ENCODE measurements around the gene CRYGS.

DNA sequence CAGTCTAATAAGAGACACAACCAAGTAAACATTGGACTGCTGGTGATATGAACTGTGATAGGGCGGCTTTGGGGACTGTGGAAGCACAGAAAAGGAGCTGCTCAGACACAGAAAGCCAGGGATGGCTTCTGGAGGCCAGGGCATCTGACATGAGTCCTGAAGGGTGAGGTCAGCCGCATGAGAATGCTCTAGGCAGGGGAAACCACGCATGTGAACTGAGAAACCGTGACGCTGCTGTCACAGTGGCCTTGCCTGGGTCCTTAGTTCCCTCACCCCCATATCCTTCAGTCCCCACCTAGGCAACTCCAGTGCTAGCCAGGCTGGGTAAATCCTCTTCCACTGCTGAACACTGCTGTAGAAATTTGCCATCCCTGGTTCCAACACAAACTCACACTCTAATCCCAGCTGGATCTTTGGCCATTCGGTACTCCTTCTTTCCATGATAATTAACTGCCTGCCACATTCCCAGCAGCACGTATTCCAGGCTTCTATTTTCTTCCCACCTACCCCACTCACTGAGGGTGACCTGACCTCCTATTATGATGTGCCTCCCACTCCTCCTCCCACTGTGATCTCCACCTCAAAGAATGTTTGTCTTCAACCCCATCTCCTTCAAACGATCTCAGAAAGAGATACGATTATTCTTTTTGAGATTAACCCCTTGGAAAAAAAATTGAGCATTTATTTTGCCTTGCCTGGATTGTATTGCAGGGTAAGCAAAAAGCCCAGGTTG is 31.4 kb downstream of the CRYGS start:
- TF ChIP-seq, protein P1, sequence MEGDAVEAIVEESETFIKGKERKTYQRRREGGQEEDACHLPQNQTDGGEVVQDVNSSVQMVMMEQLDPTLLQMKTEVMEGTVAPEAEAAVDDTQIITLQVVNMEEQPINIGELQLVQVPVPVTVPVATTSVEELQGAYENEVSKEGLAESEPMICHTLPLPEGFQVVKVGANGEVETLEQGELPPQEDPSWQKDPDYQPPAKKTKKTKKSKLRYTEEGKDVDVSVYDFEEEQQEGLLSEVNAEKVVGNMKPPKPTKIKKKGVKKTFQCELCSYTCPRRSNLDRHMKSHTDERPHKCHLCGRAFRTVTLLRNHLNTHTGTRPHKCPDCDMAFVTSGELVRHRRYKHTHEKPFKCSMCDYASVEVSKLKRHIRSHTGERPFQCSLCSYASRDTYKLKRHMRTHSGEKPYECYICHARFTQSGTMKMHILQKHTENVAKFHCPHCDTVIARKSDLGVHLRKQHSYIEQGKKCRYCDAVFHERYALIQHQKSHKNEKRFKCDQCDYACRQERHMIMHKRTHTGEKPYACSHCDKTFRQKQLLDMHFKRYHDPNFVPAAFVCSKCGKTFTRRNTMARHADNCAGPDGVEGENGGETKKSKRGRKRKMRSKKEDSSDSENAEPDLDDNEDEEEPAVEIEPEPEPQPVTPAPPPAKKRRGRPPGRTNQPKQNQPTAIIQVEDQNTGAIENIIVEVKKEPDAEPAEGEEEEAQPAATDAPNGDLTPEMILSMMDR (IDR thresholded peaks at IDR 0.05 in 2 of 3, conservative IDR thresholded peaks at IDR 0.05 in 1 of 3; ENCODE audit: borderline replicate concordance in 1 of 3, insufficient read depth in 1 of 3, low read depth in 2 of 3, low read length in 2 of 3), result no peak
- TF ChIP-seq TCF7L2 (IDR thresholded peaks at IDR 0.05; ENCODE audit: borderline replicate concordance, extremely low read depth, insufficient read depth, insufficient read length) (no peak), EZH2 (IDR thresholded peaks at IDR 0.05) (no peak), CEBPB (IDR thresholded peaks at IDR 0.05; ENCODE audit: low read depth) (no peak), POLR2AphosphoS5 (IDR thresholded peaks at IDR 0.05; ENCODE audit: low read depth, low read length) (no peak), EZH2phosphoT487 (IDR thresholded peaks at IDR 0.05; ENCODE audit: borderline replicate concordance) (no peak), POLR2A (IDR thresholded peaks at IDR 0.05; ENCODE audit: borderline replicate concordance, extremely low read depth, insufficient read depth, insufficient read length) (no peak)

All from HCT116 (cell line).